ENCODE data around the gene ADGRL1. TPM values are rescaled to one million over a fixed set of nuclear protein-coding genes. Genes with fewer than 3 reads are reported as not detected.
"Not testable (repeated sequence)": the region's sequence is repeated elsewhere in the genome, so short reads cannot be mapped to it uniquely, and the experiment has no call there.

Gene ADGRL1
- total and polyA plus RNA-seq, 10 of the 15 experiments (the other 5 are each of a cell fraction or from before 2014, with no cell fraction given) = 0.05 to 4.8 (median 0.71) TPM

- DNase-seq (ENCODE audit: low read depth, low spot score); H3K4me1 ChIP-seq (ENCODE audit: control insufficient read depth, insufficient read depth, low read length); H3K27me3 ChIP-seq (replicated peaks in 1 of 2; ENCODE audit: control insufficient read depth in 2 of 2, insufficient read depth in 2 of 2, low read length in 1 of 2); H3K36me3 ChIP-seq (ENCODE audit: control insufficient read depth in 2 of 2, insufficient read depth in 2 of 2, low read length in 1 of 2); SMC1A ChIA-PET (ENCODE audit: uncharacterized antibody, unreplicated experiment); in situ Hi-C loops (cut with MboI); BruUV-seq (replicated peaks); H3K9me3 ChIP-seq (replicated peaks; ENCODE audit: control insufficient read depth, insufficient read depth, low read length); H4K20me1 ChIP-seq (ENCODE audit: control insufficient read depth, insufficient read depth); RAD21 ChIA-PET (ENCODE audit: unreplicated experiment); H3K79me2 ChIP-seq (ENCODE audit: control insufficient read depth, insufficient read depth, low read length): not testable (repeated sequence)
- Histone ChIP-seq H3K4me2 (ENCODE audit: control insufficient read depth, insufficient read depth) (peak overlapping the region; percentile 98), H3K9ac (ENCODE audit: control insufficient read depth, insufficient read depth, low read length) (peak overlapping the region; percentile 56), H3K4me3 (peak overlapping the region; percentile 87), H2AFZ (ENCODE audit: control insufficient read depth, low read depth, low read length) (peak overlapping the region; percentile 82), H3K27ac (ENCODE audit: control insufficient read depth, insufficient read depth) (peak overlapping the region; percentile 25; the same call in 1 of the 2 replicates)
- 2% methylated on average over 66 of the region's 89 CpGs for WGBS (ENCODE audit: insufficient coverage, insufficient replicate concordance, low lambda C conversion rate, missing lambda C conversion rate)
- intact Hi-C loops (cut with micrococcal nuclease; ENCODE audit: unreplicated experiment) = loop anchor here (10.0 kb wide), 1 partner anchor 278 kb away; no protein-coding TSS in a partner anchor
- ChIA-PET POLR2A (interaction anchor here (0.6 kb wide), 3 partner anchors 96 to 302 kb away, joined by 3 to 4 read pairs (median 3); no protein-coding TSS in a partner anchor), CTCF (interaction anchor here (1.6 kb wide), 1 partner anchor 140 kb away, joined by 3 read pairs; no protein-coding TSS in a partner anchor)
- peak; percentile 96 for FAIRE-seq
- ATAC-seq = peak; percentile 80
- TF ChIP-seq NBN (IDR thresholded peaks at IDR 0.05) (peak; percentile 55; the same call in 1 of the 2 replicates), ZSCAN29 (IDR thresholded peaks at IDR 0.05) (peak; percentile 88), RELB (IDR thresholded peaks at IDR 0.05; ENCODE audit: low read depth) (peak; percentile 90), MLLT1 (IDR thresholded peaks at IDR 0.05) (0 out of 2 replicates have a peak, but pooled peaks have one; percentile 30), TARDBP (IDR thresholded peaks at IDR 0.05; ENCODE audit: borderline replicate concordance) (0 out of 2 replicates have a peak, but pooled peaks have one; percentile 43), YY1 (IDR thresholded peaks at IDR 0.05; ENCODE audit: low read depth, low read length) (peak; percentile 82), EGR1 (IDR thresholded peaks at IDR 0.05; ENCODE audit: borderline replicate concordance in 1 of 2, low read depth in 2 of 2, low read length in 2 of 2) (peak in 1 of 2 experiments; percentile 54; a peak in 2 of 3 replicates), NKRF (conservative IDR thresholded peaks at IDR 0.05) (0 out of 2 replicates have a peak, but pooled peaks have one; percentile 26), CREB1 (IDR thresholded peaks at IDR 0.05; ENCODE audit: low read depth) (peak; percentile 52; the same call in 1 of the 2 replicates), NR2C1 (IDR thresholded peaks at IDR 0.05) (0 out of 2 replicates have a peak, but pooled peaks have one; percentile 25), SMARCA5 (IDR thresholded peaks at IDR 0.05) (0 out of 2 replicates have a peak, but pooled peaks have one; percentile 23), HCFC1 (IDR thresholded peaks at IDR 0.05; ENCODE audit: low read length) (0 out of 2 replicates have a peak, but pooled peaks have one; percentile 16), RUNX3 (IDR thresholded peaks at IDR 0.05; ENCODE audit: low read length) (peak; percentile 59), BACH1 (IDR thresholded peaks at IDR 0.05; ENCODE audit: borderline replicate concordance) (peak; percentile 43; the same call in 1 of the 2 replicates), LARP7 (IDR thresholded peaks at IDR 0.05) (peak; percentile 29; the same call in 1 of the 2 replicates), BHLHE40 (IDR thresholded peaks at IDR 0.05; ENCODE audit: borderline replicate concordance in 1 of 2, low read depth in 2 of 2, low read length in 1 of 2) (peak in 1 of 2 experiments; percentile 55; a peak in 2 of 4 replicates), GATAD2B (conservative IDR thresholded peaks at IDR 0.05; ENCODE audit: low read depth) (0 out of 2 replicates have a peak, but pooled peaks have one; percentile 20), CREM (IDR thresholded peaks at IDR 0.05; ENCODE audit: low read depth) (peak; percentile 34; the same call in 1 of the 2 replicates)
Observed at GRCh38 chr19:14206737-14207726, 1.1 kb upstream of the ADGRL1 start.

Data from GM12878 (cell line).